A549 (cell line): ENCODE data around the gene GSX1. TPM values are rescaled to one million over a fixed set of nuclear protein-coding genes. Genes with fewer than 3 reads are reported as not detected.

Source experiments
- ATAC-seq, 2 experiments: fragments of 200-7000 bp in 1 of 2; fragments of >200 bp in 1 of 2; cut with Nextera tagmentation in 1 of 2; cut with Tn5 transposase in 1 of 2; 3 replicates each; pipeline versions ENCODE4 v1.8.0 to v1.9.1; 2018 to 2020; ENCODE audit warnings: mild to moderate bottlenecking in 1 of 2, moderate library complexity in 1 of 2
- CTCF ChIA-PET: fragments of 300-600 bp; sonication (Branson Sonifier 250); formaldehyde crosslinking; extraction: SDS; loops from one replicate; lab custom pipeline; 2021; ENCODE audit warnings: antibody characterized with exemption, inconsistent platforms; lab: Yijun Ruan, JAX
- POLR2A ChIA-PET: fragments of 350-600 bp; formaldehyde crosslinking; extraction: SDS; loops from one replicate; lab custom pipeline; 2021; ENCODE audit warnings: antibody characterized with exemption, inconsistent platforms; lab: Yijun Ruan, JAX
- DNase-seq, 2 experiments: peaks; one replicate each; pipeline versions ENCODE4 v3.0.0 to v3.0.0-alpha.2; 2011 to 2016; ENCODE audit warnings: low read depth in 1 of 2, low spot score in 1 of 2
- FAIRE-seq: peaks from 2 replicates; lab custom pipeline; 2011; peaks lifted over from hg19 to GRCh38; lab: Jason Lieb, UNC
- H3K27ac ChIP-seq, 2 experiments: fragments of >200 bp; sonication (Bioruptor Twin); formaldehyde crosslinking; 3 replicates each; pipeline ENCODE4 v1.5.1; 2016 to 2017
- H3K4me1 ChIP-seq: fragments of >200 bp; sonication (Bioruptor Twin); formaldehyde crosslinking; 3 replicates; pipeline ENCODE4 v1.6.1; 2016
- H3K4me2 ChIP-seq: fragments of >200 bp; sonication (Bioruptor Twin); formaldehyde crosslinking; 3 replicates; pipeline ENCODE4 v1.6.1; 2016
- H3K4me3 ChIP-seq: fragments of >200 bp; sonication (Bioruptor Twin); formaldehyde crosslinking; 3 replicates; pipeline ENCODE4 v1.5.1; 2016
- H3K9me3 ChIP-seq: fragments of >200 bp; sonication (Bioruptor Twin); formaldehyde crosslinking; 3 replicates; pipeline ENCODE4 v1.6.1; 2016
- CHD2 ChIP-seq: fragments of 150-350 bp; IDR thresholded peaks from 2 replicates; pipeline ENCODE4 v1.6.1; 2014; ENCODE audit warnings: low read length; ENCODE audit not compliant: partially characterized antibody
- EP300 ChIP-seq, 2 experiments: fragments of >200 bp; sonication (Bioruptor Twin); formaldehyde crosslinking; IDR thresholded peaks; 2 replicates in 1 of 2; 3 replicates in 1 of 2; pipeline ENCODE4 v1.6.1; 2016 to 2017
- FOSL2 ChIP-seq, 2 experiments: fragments of 450-650 bp in 1 of 2; fragments of >200 bp in 1 of 2; sonication (Bioruptor Twin) in 1 of 2; formaldehyde crosslinking; IDR thresholded peaks; 2 replicates each; pipeline versions ENCODE4 v1.5.0 to v1.6.1; 2016 to 2020; ENCODE audit warnings: mild to moderate bottlenecking in 1 of 2, moderate library complexity in 1 of 2
- GATA3 ChIP-seq: IDR thresholded peaks from 2 replicates; pipeline ENCODE4 v1.6.1; 2012; ENCODE audit warnings: borderline replicate concordance
- HDAC2 ChIP-seq: fragments of 200-600 bp; sonication (generic); IDR thresholded peaks from 2 replicates; pipeline ENCODE4 v1.6.1; 2016
- HOXB13 ChIP-seq: fragments of 250-450 bp; sonication (Bioruptor Pico); IDR thresholded peaks from 2 replicates; pipeline ENCODE4 v1.5.0; 2020; ENCODE audit warnings: low read depth, mild to moderate bottlenecking, moderate library complexity
- JUN ChIP-seq, 2 experiments: fragments of >200 bp; sonication (Bioruptor Twin); formaldehyde crosslinking; IDR thresholded peaks; 2 replicates in 1 of 2; 3 replicates in 1 of 2; pipeline ENCODE4 v1.6.1; 2016 to 2017
- KDM1A ChIP-seq: fragments of 200-600 bp; sonication (generic); IDR thresholded peaks from 2 replicates; pipeline ENCODE4 v1.6.1; 2016; ENCODE audit warnings: low read depth, mild to moderate bottlenecking
- MAFK ChIP-seq: fragments of 450-650 bp; IDR thresholded peaks from 2 replicates; pipeline ENCODE4 v1.6.1; 2014; ENCODE audit not compliant: partially characterized antibody
- MAZ ChIP-seq: fragments of 150-350 bp; IDR thresholded peaks from 2 replicates; pipeline ENCODE4 v1.6.1; 2014; ENCODE audit warnings: antibody characterized with exemption, low read depth, low read length, borderline replicate concordance
- MYC ChIP-seq: IDR thresholded peaks from 2 replicates; pipeline ENCODE4 v1.6.1; 2012; ENCODE audit warnings: mild to moderate bottlenecking, inconsistent platforms, low read length, improper control_type of control experiment, borderline replicate concordance
- NFE2L2 ChIP-seq: fragments of 150-350 bp; conservative IDR thresholded peaks from 2 replicates; pipeline ENCODE4 v1.6.1; 2014; ENCODE audit warnings: low read length
- NPAS2 ChIP-seq: fragments of 250-450 bp; sonication (Bioruptor Pico); IDR thresholded peaks from 2 replicates; pipeline ENCODE4 v1.8.0; 2022; ENCODE audit warnings: mild to moderate bottlenecking, moderate library complexity, borderline replicate concordance
- PHF8 ChIP-seq: fragments of 200-600 bp; sonication (generic); IDR thresholded peaks from 2 replicates; pipeline ENCODE4 v1.6.1; 2016; ENCODE audit warnings: low read depth, mild to moderate bottlenecking, antibody characterized with exemption, moderate library complexity, borderline replicate concordance
- POLR2A ChIP-seq: IDR thresholded peaks from 2 replicates; pipeline ENCODE4 v1.6.1; 2012; ENCODE audit warnings: mild to moderate bottlenecking, low read length
- RNF2 ChIP-seq: fragments of 200-600 bp; sonication (generic); IDR thresholded peaks from 2 replicates; pipeline ENCODE4 v1.6.1; 2016; ENCODE audit warnings: low read depth, mild to moderate bottlenecking, antibody characterized with exemption, moderate library complexity, borderline replicate concordance
- SREBF2 ChIP-seq: fragments of 450-650 bp; IDR thresholded peaks from 2 replicates; pipeline ENCODE4 v1.6.1; 2014; ENCODE audit warnings: mild to moderate bottlenecking, moderate library complexity
- TP53 ChIP-seq: fragments of 250-450 bp; sonication (Bioruptor Pico); IDR thresholded peaks from 2 replicates; pipeline ENCODE4 v1.5.0; 2021; ENCODE audit warnings: mild to moderate bottlenecking, moderate library complexity
- WGBS: methylation state at CpG from one replicate; pipeline ENCODE4 v1.1.6; 2017; ENCODE audit errors: missing lambda C conversion rate; 5-methylcytosine and 5-hydroxymethylcytosine counted together
- polyA plus RNA-seq, 4 experiments: library from polyadenylated mRNA; depleted of rRNA in 3 of 4; stranded (reverse); fragments of >200 nt; fragmentation: RNase III in 1 of 4; extraction: RNeasy Plus Mini Kit Qiagen cat#74134 plus additional on column Dnase treatment in 1 of 4; gene quantifications; 2 replicates in 3 of 4; 3 replicates in 1 of 4; pipeline ENCODE4 v1.2.3, GENCODE V29; 2011 to 2017
- TF ChIP-seq, protein P1 (sequence below): fragments of 450-650 bp; IDR thresholded peaks from 2 replicates; pipeline ENCODE4 v1.6.1; 2014; ENCODE audit warnings: antibody characterized with exemption
- TF ChIP-seq, protein P2 (sequence below): fragments of 250-450 bp; sonication (Bioruptor Pico); IDR thresholded peaks from 2 replicates; pipeline ENCODE4 v1.5.0; 2021; ENCODE audit warnings: mild to moderate bottlenecking, moderate library complexity, borderline replicate concordance
- TF ChIP-seq, protein P3 (sequence below): IDR thresholded peaks from 2 replicates; pipeline ENCODE4 v1.6.1; 2012; ENCODE audit warnings: low read depth, borderline replicate concordance

GSX1 gene
- polyA plus RNA-seq, 2 of the 4 experiments (the other 2 are of a cell fraction), result not detected

GRCh38 chr13:27834095-27834494, 41.8 kb downstream of the GSX1 start (continued):
- no peak for TF ChIP-seq SREBF2

DNA sequence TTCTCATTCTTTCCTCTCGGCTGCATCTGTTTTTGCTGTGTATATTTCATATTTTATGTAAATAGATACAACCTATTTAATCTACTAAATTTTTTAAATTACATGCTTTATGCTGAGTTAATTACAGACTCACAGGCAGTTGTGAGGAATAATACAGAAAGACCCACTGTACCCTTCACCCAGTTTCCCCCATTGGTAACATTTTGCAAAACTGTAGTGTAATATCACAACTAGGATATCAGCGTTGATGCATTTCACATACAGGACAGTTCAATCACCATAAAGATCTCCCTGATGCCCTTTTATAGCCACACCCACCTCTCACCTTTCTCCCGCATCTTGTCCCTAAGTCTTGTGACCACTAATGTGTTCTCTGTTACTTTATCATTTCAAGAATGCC, 43.5 kb downstream of the GSX1 start:
- no peak overlapping the region for H3K27ac ChIP-seq
- ATAC-seq (no peak), DNase-seq (no peak), FAIRE-seq (no peak)
- POLR2A ChIA-PET, result no interaction called here
- H3K4me1 ChIP-seq, result 0 out of 3 replicates have a peak, but pooled peaks cover 7% of the 10 kb centered on the region
- H3K4me2 ChIP-seq, result no peak overlapping the region
- H3K4me3 ChIP-seq, result no peak overlapping the region
- no peak for TF ChIP-seq NPAS2
- no peak for TF ChIP-seq FOSL2 (IDR thresholded peaks at IDR 0.05)
- no peak for TF ChIP-seq FOSL2 (CRISPR knock-in tag; IDR thresholded peaks at IDR 0.05)
- no peak for TF ChIP-seq PHF8
- no peak for TF ChIP-seq CHD2
- TF ChIP-seq, protein P1, sequence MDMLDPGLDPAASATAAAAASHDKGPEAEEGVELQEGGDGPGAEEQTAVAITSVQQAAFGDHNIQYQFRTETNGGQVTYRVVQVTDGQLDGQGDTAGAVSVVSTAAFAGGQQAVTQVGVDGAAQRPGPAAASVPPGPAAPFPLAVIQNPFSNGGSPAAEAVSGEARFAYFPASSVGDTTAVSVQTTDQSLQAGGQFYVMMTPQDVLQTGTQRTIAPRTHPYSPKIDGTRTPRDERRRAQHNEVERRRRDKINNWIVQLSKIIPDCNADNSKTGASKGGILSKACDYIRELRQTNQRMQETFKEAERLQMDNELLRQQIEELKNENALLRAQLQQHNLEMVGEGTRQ, result no peak
- no peak for TF ChIP-seq NFE2L2
- no peak for TF ChIP-seq EP300 (IDR thresholded peaks at IDR 0.05)
- no peak for TF ChIP-seq HDAC2
- no peak for TF ChIP-seq MYC
- TF ChIP-seq, protein P2, sequence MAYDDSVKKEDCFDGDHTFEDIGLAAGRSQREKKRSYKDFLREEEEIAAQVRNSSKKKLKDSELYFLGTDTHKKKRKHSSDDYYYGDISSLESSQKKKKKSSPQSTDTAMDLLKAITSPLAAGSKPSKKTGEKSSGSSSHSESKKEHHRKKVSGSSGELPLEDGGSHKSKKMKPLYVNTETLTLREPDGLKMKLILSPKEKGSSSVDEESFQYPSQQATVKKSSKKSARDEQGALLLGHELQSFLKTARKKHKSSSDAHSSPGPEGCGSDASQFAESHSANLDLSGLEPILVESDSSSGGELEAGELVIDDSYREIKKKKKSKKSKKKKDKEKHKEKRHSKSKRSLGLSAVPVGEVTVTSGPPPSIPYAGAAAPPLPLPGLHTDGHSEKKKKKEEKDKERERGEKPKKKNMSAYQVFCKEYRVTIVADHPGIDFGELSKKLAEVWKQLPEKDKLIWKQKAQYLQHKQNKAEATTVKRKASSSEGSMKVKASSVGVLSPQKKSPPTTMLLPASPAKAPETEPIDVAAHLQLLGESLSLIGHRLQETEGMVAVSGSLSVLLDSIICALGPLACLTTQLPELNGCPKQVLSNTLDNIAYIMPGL (CRISPR knock-in tag), result no peak
- TF ChIP-seq, protein P3, sequence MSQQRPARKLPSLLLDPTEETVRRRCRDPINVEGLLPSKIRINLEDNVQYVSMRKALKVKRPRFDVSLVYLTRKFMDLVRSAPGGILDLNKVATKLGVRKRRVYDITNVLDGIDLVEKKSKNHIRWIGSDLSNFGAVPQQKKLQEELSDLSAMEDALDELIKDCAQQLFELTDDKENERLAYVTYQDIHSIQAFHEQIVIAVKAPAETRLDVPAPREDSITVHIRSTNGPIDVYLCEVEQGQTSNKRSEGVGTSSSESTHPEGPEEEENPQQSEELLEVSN, result no peak
- no peak for TF ChIP-seq TP53
- TF ChIP-seq MAZ, result no peak
- no peak for TF ChIP-seq HOXB13 (CRISPR knock-in tag)
- no peak for TF ChIP-seq KDM1A
- no peak for TF ChIP-seq JUN (IDR thresholded peaks at IDR 0.05)
- TF ChIP-seq, all 56 proteins: peak for 0
- CTCF ChIA-PET, result no interaction called here
- no peaks in the 10 kb centered on the region for H3K9me3 ChIP-seq
- WGBS, result 55% methylated on average over 3 of the region's 3 CpGs

GRCh38 chr13:27839809-27840467, 47.7 kb downstream of the GSX1 start:
- Histone ChIP-seq H3K27ac (peak overlapping the region; percentile 21 to 48; a peak in 1 of 6 replicates), H3K4me1 (0 out of 3 replicates have a peak, but pooled peaks cover 7% of the 10 kb centered on the region), H3K9me3 (no peaks in the 10 kb centered on the region), H3K4me2 (peak overlapping the region; percentile 51; the same call in 2 of the 3 replicates), H3K4me3 (no peak overlapping the region)
- peak; percentile 54 to 71; a peak in 5 of 6 replicates for ATAC-seq
- WGBS, result 19% methylated on average over 8 of the region's 8 CpGs
- POLR2A ChIA-PET, result interaction anchor here (1.2 kb wide), 1 partner anchor 115 kb away, joined by 3 read pairs; no protein-coding TSS in a partner anchor
- FAIRE-seq, result no peak
- DNase-seq, result peak; percentile 12 to 48
- CTCF ChIA-PET, result interaction anchor here (1.0 to 3.3 kb wide), 5 partner anchors 10 to 307 kb away, joined by 3 to 17 read pairs (median 6); no protein-coding TSS in a partner anchor
- TF ChIP-seq MAFK (no peak), JUN (IDR thresholded peaks at IDR 0.05) (no peak), HOXB13 (CRISPR knock-in tag) (no peak), FOSL2 (IDR thresholded peaks at IDR 0.05) (no peak), FOSL2 (CRISPR knock-in tag; IDR thresholded peaks at IDR 0.05) (no peak), GATA3 (no peak), POLR2A (no peak), RNF2 (no peak)
